Right cardiac atrium (tissue), 5 donors: ENCODE measurements around the gene MT4. TPM values are rescaled to one million over a fixed set of nuclear protein-coding genes. Genes with fewer than 3 reads are reported as not detected.
"Not testable (repeated sequence)": the region's sequence is repeated elsewhere in the genome, so short reads cannot be mapped to it uniquely, and the experiment has no call there.

Experiments
- ATAC-seq, 2 donors: fragments of 200-7000 bp; cut with Tn5 transposase; one replicate each; pipeline versions ENCODE4 v1.8.0 to v1.9.1; 2020; ENCODE audit warnings: moderate library complexity in 2 of 2, mild to moderate bottlenecking in 1 of 2
- DNase-seq, 3 donors: peaks; one replicate each; pipeline ENCODE4 v3.0.0-alpha.2; 2020
- H3K27ac ChIP-seq: one replicate; pipeline ENCODE4 v1.5.1; 2013; ENCODE audit warnings: mild to moderate bottlenecking, low read length, control low read depth, moderate library complexity
- H3K27me3 ChIP-seq: one replicate; pipeline ENCODE4 v1.6.1; 2013; ENCODE audit not compliant: control insufficient read depth, insufficient read depth
- H3K4me1 ChIP-seq: one replicate; pipeline ENCODE4 v1.6.1; 2013; ENCODE audit warnings: low read length; ENCODE audit not compliant: control insufficient read depth, insufficient read depth
- H3K4me3 ChIP-seq: one replicate; pipeline ENCODE4 v1.5.1; 2013; ENCODE audit warnings: low read length, control low read depth
- H3K9me3 ChIP-seq: one replicate; pipeline ENCODE4 v1.6.1; 2013; ENCODE audit warnings: low read length; ENCODE audit not compliant: control insufficient read depth
- WGBS: extraction: QIAGEN DNeasy Blood & Tissue Kit; methylation state at CpG from one replicate; pipeline ENCODE4 v1.1.7; 2013; 5-methylcytosine and 5-hydroxymethylcytosine counted together
- intact Hi-C, 4 donors: fragments of 100-400 bp; cut with DNase I; formaldehyde crosslinking; loops; one replicate each; pipeline versions ENCODE4 v1.11.0 to v1.14.0; 2022 to 2023
- polyA plus RNA-seq: library from polyadenylated mRNA; stranded (reverse); fragments of 200-250 nt; gene quantifications from one replicate; pipeline ENCODE4 v1.2.3, GENCODE V29; 2013
- total RNA-seq, 4 donors: library from RNA; stranded (reverse); fragmentation: NEBNext Ultra II Directional; extraction: Animal tissue kit (Norgen Biotek cat#: 25700); gene quantifications; one replicate each; pipeline ENCODE4 v1.2.1, GENCODE V29; 2021
- donor health status: healthy with polysubstance abuse.
- donor health status: DM: no; HTN: yes; CAD: no.
- donor health status: DM: no; HTN: no; CAD: no.
- donor health status: DM: no; HTN: yes; CAD: no; lungs with severe emphysema.
- donor health status: DM: yes; HTN: yes; CAD: no.

Gene MT4
- total and polyA plus RNA-seq, 5 donors, result not detected

- no peaks in the 10 kb centered on the region for H3K27me3 ChIP-seq
- 88% methylated on average over 4 of the region's 4 CpGs for WGBS
- H3K4me3 ChIP-seq, result no peak overlapping the region
- intact Hi-C loops, result no loop called here
- ATAC-seq (no peak), DNase-seq (no peak)
- H3K4me1 ChIP-seq, result no peaks in the 10 kb centered on the region
- H3K9me3 ChIP-seq, result no peaks in the 10 kb centered on the region
- no peak overlapping the region for H3K27ac ChIP-seq
Measured at GRCh38 chr16:56559109-56559508, 5.8 kb upstream of the MT4 start.

DNA sequence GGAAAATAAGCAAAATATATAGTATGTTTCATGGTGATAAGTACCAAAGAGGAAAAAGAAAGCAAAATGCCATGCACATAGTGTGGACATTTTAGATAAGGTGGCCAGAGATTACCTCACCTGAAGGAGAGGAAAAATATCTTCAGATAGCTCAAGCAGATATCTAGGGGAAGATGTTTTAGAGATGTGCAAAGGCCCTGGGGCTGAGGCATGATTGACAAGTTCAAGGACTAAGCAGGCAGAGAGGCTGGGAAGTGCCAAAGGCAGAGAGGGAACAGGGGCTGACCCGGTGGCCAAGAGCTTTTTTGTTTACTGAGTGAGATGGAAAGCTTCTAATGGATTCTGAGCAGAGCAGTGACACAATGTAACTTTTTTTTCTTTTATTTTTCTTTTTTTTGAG, 4.4 kb upstream of the MT4 start:
- intact Hi-C loops, result no loop called here
- 40% methylated on average over 1 of the region's 1 CpG for WGBS

GRCh38 chr16:56561126-56561525, 3.7 kb upstream of the MT4 start:
- Histone ChIP-seq H3K4me1 (no peaks in the 10 kb centered on the region), H3K27me3 (no peaks in the 10 kb centered on the region), H3K9me3 (no peaks in the 10 kb centered on the region), H3K4me3 (no peak overlapping the region), H3K27ac (no peak overlapping the region)
- WGBS, result 66% methylated on average over 1 of the region's 1 CpG
- DNase-seq (no peak), ATAC-seq (no peak)
- intact Hi-C loops, result no loop called here

More for the DNA sequence above, 4.4 kb upstream of the MT4 start:
- no peak for DNase-seq
- Histone ChIP-seq H3K27ac (no peak overlapping the region), H3K4me1 (no peaks in the 10 kb centered on the region), H3K4me3 (no peak overlapping the region), H3K9me3 (no peaks in the 10 kb centered on the region), H3K27me3 (no peaks in the 10 kb centered on the region)
- no peak for ATAC-seq

DNA sequence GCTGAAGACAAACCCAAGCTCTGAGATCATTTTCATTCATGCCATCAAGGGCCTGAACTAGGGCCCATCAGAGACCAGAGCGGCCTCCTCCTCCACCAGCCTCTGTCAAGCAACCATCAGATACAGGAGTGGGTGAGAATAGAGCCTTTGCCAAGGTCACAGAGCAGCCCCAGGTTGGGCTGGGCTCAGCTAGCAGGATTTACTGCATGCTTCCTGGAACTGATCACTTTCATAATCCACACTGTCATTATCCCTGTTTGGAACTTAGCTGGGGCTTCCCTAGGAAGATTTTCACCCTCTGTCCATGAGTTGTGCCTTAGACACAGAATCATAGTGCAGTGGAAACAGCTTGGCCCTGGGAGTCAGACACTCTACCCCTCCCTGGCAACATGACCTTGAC, 5.1 kb downstream of the MT4 start:
- Histone ChIP-seq H3K27ac (no peak overlapping the region), H3K4me3 (no peak overlapping the region), H3K4me1 (no peaks in the 10 kb centered on the region), H3K9me3 (no peaks in the 10 kb centered on the region), H3K27me3 (no peaks in the 10 kb centered on the region)
- intact Hi-C loops, result loop anchor here in 1 of 4 donors (10.0 kb wide), 1 partner anchor 135 kb away; no protein-coding TSS in a partner anchor
- 92% methylated on average over 1 of the region's 1 CpG for WGBS
- DNase-seq, result no peak
- no peak for ATAC-seq

DNA sequence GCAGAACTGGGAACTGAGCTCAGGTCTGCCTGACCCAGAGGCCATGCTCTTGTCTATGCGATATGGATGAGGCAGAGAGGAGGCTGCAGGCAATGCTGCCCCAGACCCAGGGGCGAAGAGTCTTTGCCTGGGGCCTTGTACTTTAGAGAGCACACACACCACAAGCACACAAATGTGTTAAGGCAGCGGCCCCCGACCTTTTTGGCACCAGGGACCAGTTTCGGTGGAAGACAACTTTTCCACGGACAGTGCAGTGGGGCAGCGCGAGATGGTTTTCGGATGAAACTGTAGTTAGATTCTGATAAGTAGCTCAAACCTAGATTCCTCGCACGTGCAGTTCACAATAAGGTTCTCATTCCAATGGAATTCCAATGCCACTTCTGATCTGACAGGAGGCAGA, 6.7 kb downstream of the MT4 start:
- ATAC-seq (no peak), DNase-seq (no peak)
- intact Hi-C loops, result loop anchor here in 1 of 4 donors (10.0 kb wide), 1 partner anchor 133 kb away; no protein-coding TSS in a partner anchor
- Histone ChIP-seq H3K4me1 (no peaks in the 10 kb centered on the region), H3K27me3 (no peaks in the 10 kb centered on the region), H3K9me3 (no peaks in the 10 kb centered on the region), H3K4me3 (no peak overlapping the region), H3K27ac (no peak overlapping the region)
- 69% methylated on average over 11 of the region's 11 CpGs for WGBS

- ATAC-seq, result no peak
- intact Hi-C loops, result loop anchor here in 1 of 4 donors (10.0 kb wide), 1 partner anchor 130 kb away; no protein-coding TSS in a partner anchor
- Histone ChIP-seq H3K9me3 (no peaks in the 10 kb centered on the region), H3K4me3 (no peak overlapping the region), H3K4me1 (no peaks in the 10 kb centered on the region), H3K27ac (no peak overlapping the region), H3K27me3 (no peaks in the 10 kb centered on the region)
- no peak for DNase-seq
- WGBS, result 77% methylated on average over 1 of the region's 1 CpG
Measured at GRCh38 chr16:56574625-56575024, 9.8 kb downstream of the MT4 start.

DNA sequence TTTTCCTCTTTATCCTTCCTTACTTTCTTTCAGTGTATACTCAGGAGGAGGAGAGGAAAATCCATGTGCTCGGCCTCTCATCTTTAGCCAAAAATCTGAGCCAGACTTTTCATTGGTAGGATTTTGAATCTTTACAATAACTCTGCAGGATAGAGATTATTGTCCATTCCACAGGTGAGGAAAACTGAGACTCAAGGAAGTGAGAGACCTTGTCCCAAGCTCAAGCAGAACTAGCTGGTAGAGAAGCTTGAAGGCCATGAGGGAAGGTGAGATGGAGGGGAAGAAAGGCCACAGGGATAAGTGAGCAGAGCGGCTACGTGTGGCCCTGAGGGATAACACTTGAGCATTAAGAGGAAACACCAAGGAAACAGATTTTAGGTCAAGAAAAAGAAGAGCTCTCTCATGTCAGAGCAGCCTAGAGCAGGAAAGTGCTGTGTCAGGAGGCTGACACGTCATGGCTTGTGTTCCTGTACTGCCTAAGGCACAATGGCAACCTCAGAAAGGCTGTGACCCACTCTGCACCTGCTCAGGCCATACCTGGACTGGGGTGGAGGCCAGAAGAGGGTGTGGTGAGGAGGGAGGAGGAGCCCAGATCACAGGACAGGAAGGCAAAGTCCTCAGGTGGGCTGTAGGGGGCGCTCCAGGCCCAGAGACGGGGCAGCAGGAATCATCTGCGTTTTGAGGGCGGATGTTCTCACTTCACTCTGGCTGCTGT, 11.9 kb downstream of the MT4 start:
- ATAC-seq, result peak; percentile 85 to 90
- 33% methylated on average over 8 of the region's 8 CpGs for WGBS
- H3K27ac ChIP-seq, result no peak overlapping the region
- peak; percentile 72 to 87 (median 83) for DNase-seq
- intact Hi-C loops, result loop anchor here in 1 of 4 donors (10.0 kb wide), 1 partner anchor 128 kb away; no protein-coding TSS in a partner anchor
- H3K4me3 ChIP-seq, result no peak overlapping the region
- no peaks in the 10 kb centered on the region for H3K4me1 ChIP-seq
- no peaks in the 10 kb centered on the region for H3K9me3 ChIP-seq
- no peaks in the 10 kb centered on the region for H3K27me3 ChIP-seq

GRCh38 chr16:56577300-56577625, 12.4 kb downstream of the MT4 start:
- Histone ChIP-seq H3K27ac (no peak overlapping the region), H3K4me1 (no peaks in the 10 kb centered on the region), H3K9me3 (no peaks in the 10 kb centered on the region), H3K4me3 (no peak overlapping the region), H3K27me3 (no peaks in the 10 kb centered on the region)
- DNase-seq (no peak), ATAC-seq (no peak)
- 73% methylated on average over 4 of the region's 4 CpGs for WGBS
- intact Hi-C loops, result loop anchor here in 1 of 4 donors (10.0 kb wide), 1 partner anchor 128 kb away; no protein-coding TSS in a partner anchor

DNA sequence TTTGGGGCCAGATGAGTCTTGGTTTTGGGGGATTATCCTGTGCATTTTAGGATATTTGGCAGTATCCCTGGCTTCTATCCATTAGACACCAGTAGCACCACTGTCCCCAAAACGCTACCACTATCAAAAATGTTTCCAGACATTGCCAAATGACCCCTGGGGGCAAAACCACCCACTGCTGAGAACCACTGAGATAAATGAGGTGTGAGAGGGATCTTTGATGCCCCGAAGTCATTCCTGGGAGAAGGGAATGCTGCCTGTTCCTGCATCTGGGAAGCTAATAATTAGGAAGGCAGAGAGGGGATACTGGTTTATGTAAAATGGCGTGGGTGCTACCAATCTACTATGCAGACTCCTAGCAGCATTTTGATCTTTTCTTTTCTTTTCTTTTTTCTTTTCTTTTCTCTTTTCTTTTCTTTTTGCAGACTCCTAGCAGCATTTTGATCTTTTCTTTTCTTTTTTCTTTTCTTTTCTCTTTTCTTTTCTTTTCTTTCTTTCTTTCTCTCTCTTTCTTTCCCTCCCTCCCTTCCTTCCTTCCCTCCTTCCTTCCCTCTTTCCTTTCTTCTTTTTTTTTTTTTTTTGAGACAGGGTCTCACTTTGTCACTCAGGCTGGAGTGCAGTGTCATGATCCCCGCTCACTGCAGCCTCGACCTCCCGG, 15.6 kb downstream of the MT4 start:
- DNase-seq (no peak), ATAC-seq (no peak)
- no peaks in the 10 kb centered on the region for H3K4me1 ChIP-seq
- no peak overlapping the region for H3K27ac ChIP-seq
- H3K9me3 ChIP-seq, result no peaks in the 10 kb centered on the region
- no peak overlapping the region for H3K4me3 ChIP-seq
- intact Hi-C loops, result no loop called here
- H3K27me3 ChIP-seq, result no peaks in the 10 kb centered on the region
- WGBS, result 65% methylated on average over 6 of the region's 6 CpGs

DNA sequence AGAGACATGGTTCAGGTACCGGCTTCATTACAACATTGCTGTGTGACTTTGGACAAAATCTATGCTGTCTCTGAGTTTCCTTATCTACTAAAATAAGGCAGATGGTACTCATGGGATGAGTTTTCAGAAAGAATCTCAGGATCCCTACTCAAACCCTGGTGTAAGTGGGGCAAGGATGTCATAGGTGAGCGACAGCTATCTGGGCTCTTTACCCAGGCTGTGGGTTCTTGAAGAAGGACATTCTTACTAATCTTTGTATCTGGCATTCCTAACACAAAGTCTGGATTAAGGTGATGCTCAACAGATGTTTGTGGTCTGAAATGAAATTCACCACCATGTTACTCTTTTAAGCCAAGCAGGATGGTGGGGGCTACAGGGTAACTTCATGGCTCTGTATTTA, 18.0 kb downstream of the MT4 start:
- H3K4me3 ChIP-seq, H3K27me3 ChIP-seq: not testable (repeated sequence)

GRCh38 chr16:56583351-56584168, 18.7 kb downstream of the MT4 start:
- ATAC-seq (no peak), DNase-seq (no peak)
- H3K27me3 ChIP-seq, result no peaks in the 10 kb centered on the region
- no peak overlapping the region for H3K27ac ChIP-seq
- H3K4me3 ChIP-seq, result no peak overlapping the region
- no peaks in the 10 kb centered on the region for H3K4me1 ChIP-seq
- 48% methylated on average over 11 of the region's 11 CpGs for WGBS
- H3K9me3 ChIP-seq, result no peaks in the 10 kb centered on the region
- intact Hi-C loops, result no loop called here

More for the DNA sequence above, 18.0 kb downstream of the MT4 start:
- DNase-seq, H3K9me3 ChIP-seq, intact Hi-C loops, H3K27ac ChIP-seq, H3K4me1 ChIP-seq, ATAC-seq: not testable (repeated sequence)
- 86% methylated on average over 2 of the region's 2 CpGs for WGBS
